MCF 10A (cell line): ENCODE results near the gene FXYD5. TPM values are rescaled to one million over a fixed set of nuclear protein-coding genes. Genes with fewer than 3 reads are reported as not detected.

Source experiments
- BruUV-seq: library from RNA; stranded (reverse); fragments of 400-500 nt; replicated peaks from 2 replicates; lab custom pipeline; 2021; lab: Mats Ljungman, UMichigan
- CTCF ChIA-PET: fragments of 300-600 bp; sonication (Branson Sonifier 250); formaldehyde crosslinking; extraction: SDS; loops from one replicate; lab custom pipeline; 2021; ENCODE audit warnings: antibody characterized with exemption, inconsistent platforms; lab: Yijun Ruan, JAX
- POLR2A ChIA-PET: fragments of 300-600, 350-650 bp; sonication (Branson Sonifier 250); formaldehyde crosslinking; extraction: SDS; loops from one replicate; lab custom pipeline; 2020; ENCODE audit warnings: antibody characterized with exemption, inconsistent platforms; lab: Yijun Ruan, JAX
- DNase-seq: peaks from one replicate; pipeline ENCODE4 v3.0.0-alpha.2; 2018; ENCODE audit not compliant: unreplicated experiment
- H3K27ac Mint-ChIP-seq: one replicate; pipeline ENCODE4 v1.8.0; 2022; ENCODE audit warnings: mild to moderate bottlenecking, low read depth, mixed read lengths; ENCODE audit not compliant: unreplicated experiment
- H3K27me3 Mint-ChIP-seq: one replicate; pipeline ENCODE4 v1.8.0; 2022; ENCODE audit warnings: mixed read lengths; ENCODE audit not compliant: insufficient read depth, unreplicated experiment
- H3K36me3 Mint-ChIP-seq: one replicate; pipeline ENCODE4 v1.8.0; 2022; ENCODE audit warnings: mild to moderate bottlenecking, moderate library complexity, mixed read lengths; ENCODE audit not compliant: insufficient read depth, unreplicated experiment
- H3K4me1 Mint-ChIP-seq: one replicate; pipeline ENCODE4 v1.8.0; 2022; ENCODE audit warnings: mixed read lengths; ENCODE audit not compliant: insufficient read depth, unreplicated experiment
- H3K4me3 Mint-ChIP-seq: one replicate; pipeline ENCODE4 v1.8.0; 2022; ENCODE audit warnings: mild to moderate bottlenecking, moderate library complexity, mixed read lengths; ENCODE audit not compliant: unreplicated experiment
- H3K9me3 Mint-ChIP-seq: one replicate; pipeline ENCODE4 v1.8.0; 2022; ENCODE audit warnings: mixed read lengths; ENCODE audit not compliant: unreplicated experiment
- CTCF ChIP-seq: fragments of 200-600 bp; IDR thresholded peaks from one replicate; pipeline ENCODE4 v1.8.0; 2022; ENCODE audit warnings: antibody characterized with exemption, mild to moderate bottlenecking; ENCODE audit not compliant: unreplicated experiment
- intact Hi-C: fragments of 100-400 bp; cut with micrococcal nuclease; formaldehyde crosslinking; loops from 2 replicates; pipeline ENCODE4 v1.14.1; 2022
- total RNA-seq: library from RNA; stranded (reverse); gene quantifications from 2 replicates; pipeline ENCODE4 v1.2.3, GENCODE V29; 2022

FXYD5 gene
- total RNA-seq, 1 experiment from 2014 or later, result 150 TPM

GRCh38 chr19:35162471-35163326 is 8.2 kb downstream of the FXYD5 start:
- intact Hi-C loops, result no loop called here
- Mint-ChIP-seq H3K36me3 (peaks cover 68% of the 10 kb centered on the region), H3K27ac (peak overlapping the region; percentile 93), H3K4me3 (no peak overlapping the region), H3K27me3 (no peaks in the 10 kb centered on the region), H3K4me1 (peaks cover 9% of the 10 kb centered on the region), H3K9me3 (peaks cover 14% of the 10 kb centered on the region)
- BruUV-seq, result no TSS peak
- TF ChIP-seq CTCF, result no peak
- POLR2A ChIA-PET, result interaction anchor here (0.6 kb wide), 1 partner anchor 9 kb away, joined by 3 read pairs; no protein-coding TSS in a partner anchor
- DNase-seq, result peak; percentile 74
- CTCF ChIA-PET, result interaction anchor here (0.6 to 3.1 kb wide), 6 partner anchors 8 to 191 kb away, joined by 3 to 10 read pairs (median 4); partner anchors contain the start of gene LGI4

GRCh38 chr19:35164418-35164817 is 9.9 kb downstream of the FXYD5 start:
- Mint-ChIP-seq H3K9me3 (peaks cover 14% of the 10 kb centered on the region), H3K27ac (no peak overlapping the region), H3K4me1 (peaks cover 24% of the 10 kb centered on the region), H3K4me3 (no peak overlapping the region), H3K27me3 (no peaks in the 10 kb centered on the region), H3K36me3 (peaks cover 56% of the 10 kb centered on the region)
- ChIA-PET POLR2A (no interaction called here), CTCF (no interaction called here)
- TF ChIP-seq CTCF, result no peak
- no TSS peak for BruUV-seq
- no peak for DNase-seq
- intact Hi-C loops, result no loop called here

DNA sequence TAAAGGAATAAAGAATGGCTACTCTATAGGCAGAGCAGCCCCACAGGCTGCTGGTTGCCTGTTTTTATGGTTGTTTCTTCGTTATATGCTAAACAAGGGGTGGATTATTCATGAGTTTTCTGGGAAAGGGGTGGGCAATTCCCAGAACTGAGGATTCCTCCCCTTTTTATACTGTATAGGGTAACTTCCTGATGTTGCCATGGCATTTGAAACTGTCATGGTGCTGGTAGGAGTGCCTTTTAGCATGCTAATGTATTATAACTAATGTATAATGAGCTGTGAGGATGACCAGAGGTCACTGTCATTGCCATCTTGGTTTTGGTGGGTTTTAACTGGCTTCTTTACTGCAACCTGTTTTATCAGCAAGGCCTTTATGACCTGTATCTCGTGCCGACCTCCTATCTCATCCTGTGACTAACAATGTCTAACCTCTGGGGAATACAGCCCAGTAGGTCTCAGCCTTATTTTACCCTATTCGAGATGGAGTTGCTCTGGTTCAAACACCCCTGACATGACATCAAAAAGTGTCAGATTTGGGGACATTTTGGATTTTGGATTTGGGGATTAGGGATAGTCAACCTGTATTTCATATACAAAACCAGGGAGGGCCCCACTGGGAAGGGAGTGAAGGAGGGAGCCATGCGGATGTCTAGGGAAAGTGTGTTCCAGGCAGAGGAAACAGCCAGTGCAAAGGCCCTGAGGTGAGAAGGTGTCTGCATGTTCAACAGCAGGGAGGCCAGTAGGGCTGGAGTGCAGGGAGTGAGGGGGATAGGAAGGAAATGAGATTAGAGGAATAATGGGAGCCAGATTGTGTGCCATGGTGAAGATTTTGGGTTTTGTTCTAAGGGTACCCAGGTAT is 10.9 kb downstream of the FXYD5 start:
- intact Hi-C loops, result no loop called here
- Mint-ChIP-seq H3K27me3 (no peaks in the 10 kb centered on the region), H3K4me3 (no peak overlapping the region), H3K36me3 (peaks cover 46% of the 10 kb centered on the region), H3K27ac (no peak overlapping the region), H3K9me3 (peaks cover 14% of the 10 kb centered on the region), H3K4me1 (peaks cover 24% of the 10 kb centered on the region)
- no peak for TF ChIP-seq CTCF
- POLR2A ChIA-PET, result no interaction called here
- no peak for DNase-seq
- BruUV-seq, result no TSS peak
- CTCF ChIA-PET, result no interaction called here
